NCI-H526 (cell line): Measurements from ENCODE around the gene STK11IP.

Source experiments
- DNase-seq, 2 experiments: peaks; one replicate each; lab custom pipeline; 2025; lab: John Stamatoyannopoulos, UW

Gene STK11IP

GRCh38 chr2:219616550-219616949 is 18.9 kb downstream of the STK11IP start:
- no peak for DNase-seq

DNA sequence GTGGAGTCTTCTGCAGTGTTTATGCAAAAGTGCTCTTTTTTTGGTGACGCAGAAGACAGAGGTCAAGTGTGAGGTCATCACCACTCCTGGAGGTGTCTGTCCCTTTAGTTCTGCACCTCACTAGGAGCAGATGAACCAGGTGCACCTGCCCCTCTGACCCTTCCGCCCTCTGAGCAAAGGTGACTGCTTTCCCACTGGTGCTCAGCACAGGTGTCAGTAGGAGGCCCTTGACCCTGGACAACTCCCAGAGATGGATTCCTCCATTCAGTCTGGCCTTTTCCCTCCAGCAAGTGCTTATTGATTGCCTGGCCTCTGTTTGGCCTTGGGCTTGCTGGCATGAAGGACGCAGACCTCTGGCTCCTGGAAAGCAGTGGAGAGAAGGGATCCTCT is 21.1 kb downstream of the STK11IP start:
- DNase-seq, result no peak

DNA sequence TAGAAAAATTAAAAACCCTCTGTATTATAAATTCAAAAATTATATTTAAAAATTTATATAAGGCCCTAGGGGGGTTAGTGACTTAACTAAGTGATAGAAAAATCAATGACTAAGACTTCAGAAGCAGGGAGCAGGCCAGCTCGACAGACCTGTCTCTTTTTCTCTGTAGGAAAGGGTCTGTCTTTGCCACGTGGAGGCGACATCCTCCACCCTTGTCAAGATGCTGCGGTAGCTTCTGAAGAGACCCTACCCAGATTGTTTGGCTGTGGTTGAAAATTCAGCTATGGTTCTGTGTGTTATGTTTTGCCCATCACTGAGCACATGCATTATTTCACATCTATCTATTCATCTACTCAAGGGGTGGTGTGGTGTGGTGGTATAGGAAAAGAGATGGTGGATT is 21.6 kb downstream of the STK11IP start:
- no peak for DNase-seq

GRCh38 chr2:219620546-219620945 is 22.9 kb downstream of the STK11IP start:
- no peak for DNase-seq

GRCh38 chr2:219621935-219622334 is 24.3 kb downstream of the STK11IP start:
- no peak for DNase-seq

GRCh38 chr2:219622472-219622871 is 24.8 kb downstream of the STK11IP start:
- no peak for DNase-seq

DNA sequence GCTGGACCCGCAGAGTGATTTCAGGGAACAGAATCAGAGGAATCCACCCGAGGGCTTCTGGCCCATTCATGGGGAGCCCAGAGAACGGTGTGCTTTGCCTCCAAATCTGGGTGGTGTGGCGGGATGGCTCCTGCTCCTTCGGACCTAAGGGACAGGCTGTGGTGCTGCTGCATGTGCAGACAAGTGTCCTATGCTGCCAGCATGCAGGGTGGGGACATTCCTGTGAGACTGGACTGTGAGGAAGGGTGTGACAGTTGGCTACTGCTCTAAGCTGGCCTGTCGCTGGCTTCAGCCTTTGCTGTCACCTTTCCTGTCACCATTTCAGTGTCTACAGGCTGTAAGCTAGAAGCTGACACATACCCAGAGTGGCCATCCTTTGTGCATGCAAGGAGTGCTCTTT is 26.9 kb downstream of the STK11IP start:
- DNase-seq, result no peak

DNA sequence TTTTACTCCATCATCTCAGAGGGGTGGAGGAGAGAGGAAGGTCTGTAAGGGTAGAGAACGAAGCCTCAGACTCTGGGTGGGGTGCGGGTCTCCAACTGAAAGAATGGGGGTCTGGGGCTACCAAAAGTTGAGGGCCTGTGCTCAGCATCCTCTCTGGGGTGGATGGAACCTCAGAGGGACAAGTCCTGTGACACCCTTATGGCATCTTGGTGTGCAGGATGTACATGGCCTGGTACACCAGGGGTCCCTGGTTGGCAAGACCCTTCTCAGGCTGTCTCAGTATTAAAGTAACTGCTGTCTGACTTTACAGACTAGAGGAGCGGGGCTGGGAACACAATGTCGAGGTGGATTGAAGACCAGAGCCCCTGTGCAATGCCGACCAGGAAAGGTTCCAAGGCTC is 27.5 kb downstream of the STK11IP start:
- no peak for DNase-seq

DNA sequence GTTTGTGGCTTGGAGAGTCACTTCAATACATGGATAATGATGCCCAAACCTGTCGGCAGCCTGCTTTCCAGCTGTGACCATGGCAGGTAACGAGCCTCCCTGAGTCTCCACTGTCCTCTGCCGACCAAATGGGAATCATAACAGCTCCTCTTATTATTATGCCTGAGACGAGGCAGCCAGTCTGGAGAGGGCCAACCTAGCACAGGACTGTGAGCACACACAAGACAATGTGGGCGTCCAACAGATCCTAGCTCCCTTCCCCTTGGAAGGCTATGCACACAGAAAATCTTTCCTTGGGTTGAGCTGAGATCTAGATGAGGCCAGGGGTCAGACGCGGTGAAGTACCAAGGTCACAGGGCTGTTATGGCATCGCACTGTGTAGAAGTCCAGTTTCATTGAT is 28.9 kb downstream of the STK11IP start:
- DNase-seq, result peak in 1 of 2 experiments; percentile 26

- DNase-seq, result peak in 1 of 2 experiments; percentile 64
Observed at GRCh38 chr2:219627103-219628100, 29.7 kb downstream of the STK11IP start, which contains the start of gene SLC4A3. Gene SLC4A3, plus strand, starts transcription at chr2:219627630. Its CDS starts 363 bp downstream, at chr2:219627993.

DNA sequence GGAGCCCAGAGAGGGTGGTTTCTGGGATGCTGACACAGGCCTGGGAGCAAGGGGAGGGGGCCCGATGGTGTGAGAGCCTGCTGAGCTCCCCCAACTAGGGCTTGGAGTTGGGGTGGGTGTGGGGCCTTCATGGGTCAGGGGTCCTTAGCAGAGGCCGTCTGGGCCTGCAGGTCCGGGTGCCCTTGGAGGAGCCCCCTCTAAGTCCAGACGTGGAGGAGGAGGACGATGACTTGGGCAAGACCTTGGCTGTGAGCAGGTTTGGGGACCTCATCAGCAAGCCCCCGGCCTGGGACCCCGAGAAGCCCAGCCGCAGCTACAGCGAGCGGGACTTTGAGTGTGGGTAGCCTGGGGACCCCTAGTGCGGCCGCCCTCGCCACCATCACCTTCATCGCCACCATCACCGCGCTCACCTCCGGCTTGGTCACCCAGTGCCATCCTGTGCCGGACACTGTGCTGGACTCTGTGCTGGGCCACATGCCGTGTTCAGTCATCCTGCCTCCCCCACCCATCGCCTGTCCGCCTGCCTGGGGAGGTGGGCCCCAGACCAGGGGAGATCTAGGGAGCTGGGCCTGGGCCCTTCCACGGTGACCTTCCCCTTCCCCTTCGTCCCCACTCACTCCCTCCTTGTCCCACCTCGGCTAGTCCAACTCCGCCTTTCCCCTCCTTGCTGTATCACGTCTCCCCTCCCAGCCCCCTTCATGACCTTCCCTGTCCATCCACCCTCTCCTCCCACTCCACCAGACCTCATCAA is 30.8 kb downstream of the STK11IP start:
- no peak for DNase-seq

GRCh38 chr2:219628986-219629901 is 31.6 kb downstream of the STK11IP start:
- no peak for DNase-seq

- no peak for DNase-seq
Observed at GRCh38 chr2:219629976-219630695, 32.5 kb downstream of the STK11IP start.

DNA sequence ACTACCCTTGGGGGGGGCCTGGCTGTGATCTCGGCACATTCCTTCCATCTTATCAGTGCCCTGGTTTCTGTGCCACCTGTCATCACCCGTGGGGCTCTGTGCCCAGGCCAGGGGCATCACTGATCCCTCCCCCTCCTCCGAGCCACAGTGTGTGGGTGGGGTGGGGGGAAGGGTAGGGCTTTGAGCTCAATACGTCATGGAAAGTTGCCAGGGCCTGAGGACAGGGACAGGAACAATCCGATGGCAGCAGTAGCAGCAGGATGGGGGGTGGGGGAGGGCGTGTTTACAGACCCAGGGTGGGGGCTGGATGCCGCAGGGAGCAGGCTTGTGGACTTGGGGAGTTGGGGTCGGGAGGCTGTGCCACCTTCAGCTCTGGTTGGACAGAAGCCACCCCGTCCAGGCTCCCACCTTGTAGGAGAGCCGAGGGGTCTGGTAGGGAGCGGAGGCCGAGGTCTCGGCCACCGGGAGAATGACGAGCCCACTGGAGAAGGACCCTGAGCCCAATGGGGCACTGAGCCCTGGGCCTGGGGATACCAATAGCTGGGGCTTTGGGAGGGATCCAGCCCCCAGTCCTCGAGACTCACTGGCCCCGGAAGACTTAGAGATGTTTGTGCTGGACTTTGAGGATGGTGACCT is 33.2 kb downstream of the STK11IP start:
- no peak for DNase-seq

GRCh38 chr2:219631406-219631891 is 33.8 kb downstream of the STK11IP start:
- no peak for DNase-seq

GRCh38 chr2:219631904-219632759 is 34.5 kb downstream of the STK11IP start:
- DNase-seq, result no peak

DNA sequence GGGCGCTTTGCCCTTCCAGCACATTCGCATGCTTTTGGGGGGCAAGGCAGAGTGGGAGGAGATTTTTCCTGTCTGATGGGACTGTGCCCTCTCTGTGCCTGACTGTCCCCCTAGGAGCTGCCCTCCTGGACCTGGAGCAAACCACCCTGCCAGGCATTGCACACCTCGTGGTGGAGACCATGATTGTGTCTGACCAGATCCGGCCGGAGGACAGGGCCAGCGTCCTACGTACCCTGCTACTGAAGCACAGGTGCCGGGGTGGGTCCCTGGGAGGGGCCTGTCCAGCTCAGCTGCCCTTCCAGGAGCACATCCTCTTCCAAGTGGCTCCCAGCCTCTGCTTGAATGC is 35.1 kb downstream of the STK11IP start:
- DNase-seq, result no peak

GRCh38 chr2:219633276-219634065 is 35.8 kb downstream of the STK11IP start:
- DNase-seq, result no peak
